Gastroesophageal sphincter (tissue), 3 donors: Measurements from ENCODE around the gene AGFG2.
"Not testable (repeated sequence)": the region's sequence is repeated elsewhere in the genome, so short reads cannot be mapped to it uniquely, and the experiment has no call there.

ENCODE experiments used
- EP300 ChIP-seq: sonication (generic); formaldehyde crosslinking; IDR thresholded peaks from one replicate; pipeline ENCODE4 v1.6.1; 2017; ENCODE audit warnings: antibody characterized with exemption, mild to moderate bottlenecking
- POLR2A ChIP-seq, 2 donors: fragments of 450-650 bp; IDR thresholded peaks; one replicate each; pipeline ENCODE4 v1.6.1; 2017; ENCODE audit warnings: antibody characterized with exemption in 2 of 2, mild to moderate bottlenecking in 2 of 2, moderate library complexity in 1 of 2
- POLR2AphosphoS5 ChIP-seq: sonication (generic); formaldehyde crosslinking; IDR thresholded peaks from one replicate; pipeline ENCODE4 v1.6.1; 2017; ENCODE audit warnings: antibody characterized with exemption
- TF ChIP-seq, protein P1 (sequence below), 4 experiments: fragments of 200-600 bp in 2 of 4; fragments of 450-650 bp in 2 of 4; sonication (generic) in 1 of 4; IDR thresholded peaks; one replicate each; pipeline ENCODE4 v1.5.1; 2017 to 2019; ENCODE audit warnings: antibody characterized with exemption in 4 of 4, mild to moderate bottlenecking in 2 of 4, moderate library complexity in 2 of 4

DNA sequence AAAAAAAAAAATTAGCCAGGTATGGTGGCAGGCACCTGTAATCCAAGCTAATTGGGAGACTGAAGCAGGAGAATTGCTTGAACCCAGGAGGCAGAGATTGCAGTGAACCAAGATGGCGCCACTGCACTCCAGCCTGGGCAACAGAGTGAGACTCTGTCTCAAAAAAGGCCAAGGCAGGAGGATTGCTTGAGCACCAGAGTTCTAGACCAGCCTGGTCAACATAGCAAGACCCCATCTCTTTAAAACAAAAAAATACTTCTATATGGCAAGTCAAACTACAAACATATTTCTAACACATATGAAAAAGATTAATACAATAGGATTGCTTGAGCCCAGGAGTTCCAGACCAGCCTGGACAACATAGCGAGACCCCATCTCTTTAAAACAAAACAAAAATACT, 38.3 kb upstream of the AGFG2 start:
- TF ChIP-seq, protein P1, sequence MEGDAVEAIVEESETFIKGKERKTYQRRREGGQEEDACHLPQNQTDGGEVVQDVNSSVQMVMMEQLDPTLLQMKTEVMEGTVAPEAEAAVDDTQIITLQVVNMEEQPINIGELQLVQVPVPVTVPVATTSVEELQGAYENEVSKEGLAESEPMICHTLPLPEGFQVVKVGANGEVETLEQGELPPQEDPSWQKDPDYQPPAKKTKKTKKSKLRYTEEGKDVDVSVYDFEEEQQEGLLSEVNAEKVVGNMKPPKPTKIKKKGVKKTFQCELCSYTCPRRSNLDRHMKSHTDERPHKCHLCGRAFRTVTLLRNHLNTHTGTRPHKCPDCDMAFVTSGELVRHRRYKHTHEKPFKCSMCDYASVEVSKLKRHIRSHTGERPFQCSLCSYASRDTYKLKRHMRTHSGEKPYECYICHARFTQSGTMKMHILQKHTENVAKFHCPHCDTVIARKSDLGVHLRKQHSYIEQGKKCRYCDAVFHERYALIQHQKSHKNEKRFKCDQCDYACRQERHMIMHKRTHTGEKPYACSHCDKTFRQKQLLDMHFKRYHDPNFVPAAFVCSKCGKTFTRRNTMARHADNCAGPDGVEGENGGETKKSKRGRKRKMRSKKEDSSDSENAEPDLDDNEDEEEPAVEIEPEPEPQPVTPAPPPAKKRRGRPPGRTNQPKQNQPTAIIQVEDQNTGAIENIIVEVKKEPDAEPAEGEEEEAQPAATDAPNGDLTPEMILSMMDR (IDR thresholded peaks at IDR 0.05) = not testable (repeated sequence)
- not testable (repeated sequence) for TF ChIP-seq POLR2A (IDR thresholded peaks at IDR 0.05); POLR2AphosphoS5; EP300
